GM12892 (cell line): ENCODE measurements around the gene TRMT44.

Experiments used
- DNase-seq: peaks from one replicate; pipeline ENCODE4 v3.0.0; 2011; ENCODE audit not compliant: insufficient read length
- FAIRE-seq: peaks from 2 replicates; lab custom pipeline; 2011; peaks lifted over from hg19 to GRCh38; lab: Jason Lieb, UNC
- POLR2A ChIP-seq: IDR thresholded peaks from 2 replicates; pipeline ENCODE4 v1.6.1; 2011; ENCODE audit warnings: low read depth, low read length, control low read depth
- POLR2AphosphoS5 ChIP-seq: IDR thresholded peaks from 2 replicates; pipeline ENCODE4 v1.6.1; 2011; ENCODE audit warnings: low read depth, low read length, control low read depth
- TAF1 ChIP-seq: IDR thresholded peaks from 2 replicates; pipeline ENCODE4 v1.6.1; 2011; ENCODE audit warnings: low read depth, mild to moderate bottlenecking, control low read depth, low read length, borderline replicate concordance

TRMT44 gene

GRCh38 chr4:8492174-8492573 lies 51.6 kb downstream of the TRMT44 start:
- FAIRE-seq (no peak), DNase-seq (no peak)
- TF ChIP-seq POLR2A (no peak), POLR2AphosphoS5 (no peak), TAF1 (no peak)

GRCh38 chr4:8493484-8493883 lies 52.9 kb downstream of the TRMT44 start:
- no peak for TF ChIP-seq POLR2A
- TF ChIP-seq TAF1, result no peak
- no peak for TF ChIP-seq POLR2AphosphoS5
- no peak for FAIRE-seq
- no peak for DNase-seq

- FAIRE-seq (no peak), DNase-seq (no peak)
Observed at GRCh38 chr4:8494218-8494617, 53.6 kb downstream of the TRMT44 start.

GRCh38 chr4:8494983-8495548 lies 54.5 kb downstream of the TRMT44 start:
- FAIRE-seq, result no peak
- TF ChIP-seq TAF1 (no peak), POLR2A (no peak), POLR2AphosphoS5 (no peak)

More at GRCh38 chr4:8494218-8494617, 53.6 kb downstream of the TRMT44 start:
- TF ChIP-seq POLR2A, result no peak
- TF ChIP-seq TAF1, result no peak
- no peak for TF ChIP-seq POLR2AphosphoS5

GRCh38 chr4:8495803-8496202 lies 55.2 kb downstream of the TRMT44 start:
- DNase-seq (no peak), FAIRE-seq (no peak)
- TF ChIP-seq POLR2AphosphoS5, result no peak
- no peak for TF ChIP-seq POLR2A
- no peak for TF ChIP-seq TAF1

More at GRCh38 chr4:8494983-8495548, 54.5 kb downstream of the TRMT44 start:
- DNase-seq, result no peak

- DNase-seq, result no peak
- FAIRE-seq, result no peak
- TF ChIP-seq POLR2A (no peak), POLR2AphosphoS5 (no peak), TAF1 (no peak)
Observed at GRCh38 chr4:8497762-8498161, 57.2 kb downstream of the TRMT44 start.

GRCh38 chr4:8500966-8501365 lies 60.4 kb downstream of the TRMT44 start:
- DNase-seq (no peak), FAIRE-seq (no peak)
- TF ChIP-seq POLR2A (no peak), TAF1 (no peak), POLR2AphosphoS5 (no peak)

- TF ChIP-seq POLR2A (no peak), TAF1 (no peak), POLR2AphosphoS5 (no peak)
- no peak for FAIRE-seq
- no peak for DNase-seq
Observed at GRCh38 chr4:8501781-8502180, 61.2 kb downstream of the TRMT44 start.

- no peak for FAIRE-seq
- DNase-seq, result no peak
- TF ChIP-seq POLR2AphosphoS5 (no peak), TAF1 (no peak), POLR2A (no peak)
Observed at GRCh38 chr4:8502371-8502770, 61.8 kb downstream of the TRMT44 start.

- DNase-seq, result no peak
- FAIRE-seq, result no peak
- TF ChIP-seq TAF1, result no peak
- TF ChIP-seq POLR2A, result no peak
- TF ChIP-seq POLR2AphosphoS5, result no peak
Observed at GRCh38 chr4:8502836-8503585, 62.4 kb downstream of the TRMT44 start.

- DNase-seq (no peak), FAIRE-seq (no peak)
- TF ChIP-seq POLR2AphosphoS5 (no peak), TAF1 (no peak), POLR2A (no peak)
Observed at GRCh38 chr4:8503801-8504200, 63.2 kb downstream of the TRMT44 start.
